Loucy (cell line): Measurements from ENCODE around the gene PSMA8.

Source experiments
- H2AFZ ChIP-seq: fragments of 200-600 bp; sonication (generic); 2 replicates; pipeline ENCODE4 v1.6.0; 2016; ENCODE audit warnings: antibody characterized with exemption, mild to moderate bottlenecking, low read length, moderate library complexity
- H3F3A ChIP-seq: fragments of 200-600 bp; 2 replicates; pipeline ENCODE4 v1.6.0; 2016; ENCODE audit warnings: antibody characterized with exemption, low read depth, mild to moderate bottlenecking
- H3K27me3 ChIP-seq: fragments of 200-600 bp; sonication (generic); 2 replicates; pipeline ENCODE4 v1.6.1; 2014; ENCODE audit warnings: low read length, mild to moderate bottlenecking; ENCODE audit not compliant: insufficient read depth, poor library complexity, severe bottlenecking
- H3K36me3 ChIP-seq: fragments of 200-600 bp; sonication (generic); 2 replicates; pipeline ENCODE4 v1.6.1; 2016; ENCODE audit warnings: low read length; ENCODE audit not compliant: insufficient read depth
- H3K4me1 ChIP-seq: fragments of 200-600 bp; sonication (generic); 2 replicates; pipeline ENCODE4 v1.5.1; 2014; ENCODE audit warnings: low read length, mild to moderate bottlenecking; ENCODE audit not compliant: insufficient read depth, poor library complexity, severe bottlenecking
- H3K4me2 ChIP-seq: fragments of 200-600 bp; sonication (generic); 2 replicates; pipeline ENCODE4 v1.6.0; 2014; ENCODE audit warnings: antibody characterized with exemption, low read length, low read depth, mild to moderate bottlenecking; ENCODE audit not compliant: poor library complexity, severe bottlenecking
- H3K4me3 ChIP-seq: fragments of 200-600 bp; sonication (generic); 2 replicates; pipeline ENCODE4 v1.5.1; 2014; ENCODE audit warnings: low read length, mild to moderate bottlenecking, mixed read lengths; ENCODE audit not compliant: poor library complexity, severe bottlenecking
- H3K79me2 ChIP-seq: fragments of 200-600 bp; sonication (generic); 2 replicates; pipeline ENCODE4 v1.6.1; 2014; ENCODE audit warnings: low read length; ENCODE audit not compliant: insufficient read depth
- H3K9ac ChIP-seq: fragments of 200-600 bp; sonication (generic); 2 replicates; pipeline ENCODE4 v1.6.0; 2014; ENCODE audit warnings: mild to moderate bottlenecking, low read depth, low read length, moderate library complexity; ENCODE audit not compliant: poor library complexity, severe bottlenecking
- H3K9me2 ChIP-seq: fragments of 200-600 bp; sonication (generic); replicated peaks from 2 replicates; pipeline ENCODE4 v1.6.1; 2016; ENCODE audit warnings: low read depth, low read length, mixed read lengths
- H3K9me3 ChIP-seq: fragments of 200-600 bp; sonication (generic); 2 replicates; pipeline ENCODE4 v1.6.1; 2014; ENCODE audit warnings: mild to moderate bottlenecking, antibody characterized with exemption, low read length, low read depth; ENCODE audit not compliant: insufficient read depth
- H4K20me1 ChIP-seq: fragments of 200-600 bp; sonication (generic); 2 replicates; pipeline ENCODE4 v1.6.0; 2014; ENCODE audit warnings: antibody characterized with exemption, low read length, mild to moderate bottlenecking; ENCODE audit not compliant: insufficient read depth, poor library complexity, severe bottlenecking
- CTCF ChIP-seq: fragments of 200-600 bp; sonication (generic); conservative IDR thresholded peaks from 2 replicates; pipeline ENCODE4 v1.5.1; 2014; ENCODE audit warnings: mild to moderate bottlenecking, antibody characterized with exemption, low read length
- EZH2phosphoT487 ChIP-seq: fragments of 200-600 bp; IDR thresholded peaks from 2 replicates; pipeline ENCODE4 v1.6.1; 2018; ENCODE audit warnings: antibody characterized with exemption, mild to moderate bottlenecking, moderate library complexity, borderline replicate concordance

PSMA8 gene

DNA sequence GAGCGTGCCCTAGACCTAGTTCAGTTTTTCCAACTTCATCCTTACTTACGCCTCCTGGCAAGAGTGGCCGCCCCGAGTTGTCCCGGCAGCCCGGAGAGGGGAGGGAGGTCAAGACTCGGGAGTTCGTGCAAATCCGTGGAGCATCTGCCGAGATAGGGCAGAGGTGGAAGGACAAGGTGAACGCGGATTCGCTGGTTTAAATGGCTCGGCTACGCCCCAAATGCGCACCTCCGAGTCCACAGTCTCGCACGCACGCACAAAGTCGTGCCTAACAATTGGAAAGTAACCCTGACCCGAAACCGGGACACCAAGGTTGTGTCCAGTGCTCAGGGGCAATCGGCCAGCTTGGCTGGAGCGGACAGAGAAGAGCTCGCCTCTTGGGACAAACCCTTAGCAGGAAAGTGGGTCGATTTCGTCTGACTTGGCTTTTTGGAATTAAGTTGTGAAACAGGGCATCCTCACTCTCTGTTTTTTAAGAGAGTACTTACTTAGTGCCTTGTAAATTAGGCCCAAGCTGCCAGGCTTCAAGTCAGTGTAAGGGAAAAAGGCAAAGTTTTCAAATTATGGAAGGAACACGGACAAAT is 42.5 kb upstream of the PSMA8 start:
- peak overlapping the region; percentile 90 for H3K9ac ChIP-seq
- TF ChIP-seq CTCF: no peak
- TF ChIP-seq EZH2phosphoT487: no peak
- peaks cover 37% of the 10 kb centered on the region for H4K20me1 ChIP-seq
- no peaks in the 10 kb centered on the region for H3K27me3 ChIP-seq
- peaks cover 43% of the 10 kb centered on the region for H3K4me1 ChIP-seq
- no peaks in the 10 kb centered on the region for H3F3A ChIP-seq
- peak overlapping the region; percentile 98 for H3K4me2 ChIP-seq
- peak overlapping the region; percentile 81 for H2AFZ ChIP-seq
- peaks cover 37% of the 10 kb centered on the region for H3K79me2 ChIP-seq
- H3K36me3 ChIP-seq: peaks cover 8% of the 10 kb centered on the region; the same call in 1 of the 2 replicates
- H3K9me2 ChIP-seq: no peaks in the 10 kb centered on the region
- no peaks in the 10 kb centered on the region for H3K9me3 ChIP-seq
- H3K4me3 ChIP-seq: peak overlapping the region; percentile 92

- Histone ChIP-seq H3K79me2 (no peaks in the 10 kb centered on the region), H2AFZ (peak overlapping the region; percentile 61; the same call in 1 of the 2 replicates), H4K20me1 (no peaks in the 10 kb centered on the region), H3K9ac (no peak overlapping the region), H3F3A (no peaks in the 10 kb centered on the region), H3K9me3 (no peaks in the 10 kb centered on the region), H3K4me2 (no peak overlapping the region), H3K9me2 (no peaks in the 10 kb centered on the region), H3K4me3 (no peak overlapping the region), H3K27me3 (no peaks in the 10 kb centered on the region), H3K36me3 (no peaks in the 10 kb centered on the region), H3K4me1 (peaks cover 8% of the 10 kb centered on the region)
- TF ChIP-seq CTCF (no peak), EZH2phosphoT487 (no peak)
Measured at GRCh38 chr18:26096852-26097251, 36.8 kb upstream of the PSMA8 start.

- H3K4me2 ChIP-seq: no peak overlapping the region
- H2AFZ ChIP-seq: peak overlapping the region; percentile 61; the same call in 1 of the 2 replicates
- TF ChIP-seq EZH2phosphoT487 (no peak), CTCF (no peak)
- no peak overlapping the region for H3K9ac ChIP-seq
- no peaks in the 10 kb centered on the region for H4K20me1 ChIP-seq
- H3K79me2 ChIP-seq: no peaks in the 10 kb centered on the region
- H3K9me2 ChIP-seq: no peaks in the 10 kb centered on the region
- H3K36me3 ChIP-seq: no peaks in the 10 kb centered on the region
- H3K4me3 ChIP-seq: no peak overlapping the region
- H3K27me3 ChIP-seq: no peaks in the 10 kb centered on the region
- H3K4me1 ChIP-seq: peaks cover under 1% of the 10 kb centered on the region
- H3K9me3 ChIP-seq: no peaks in the 10 kb centered on the region
- H3F3A ChIP-seq: no peaks in the 10 kb centered on the region
Measured at GRCh38 chr18:26097563-26097962, 36.1 kb upstream of the PSMA8 start.
